Measurements from ENCODE around the gene MSX2.
"Not testable (repeated sequence)": the region's sequence is repeated elsewhere in the genome, so short reads cannot be mapped to it uniquely, and the experiment has no call there.

Gene MSX2

GRCh38 chr5:174733091-174733690 is 8.8 kb downstream of the MSX2 start:
- no peak for DNase-seq (ENCODE audit: low read depth)

GRCh38 chr5:174733836-174734235 is 9.5 kb downstream of the MSX2 start:
- DNase-seq (ENCODE audit: low read depth), result no peak

- DNase-seq (ENCODE audit: low read depth), result no peak
These were observed 10.5 kb downstream of the MSX2 start for GRCh38 chr5:174734571-174735497.

- DNase-seq (ENCODE audit: low read depth), result no peak
These were observed 11.3 kb downstream of the MSX2 start for GRCh38 chr5:174735498-174736330.

GRCh38 chr5:174736331-174736721 is 11.9 kb downstream of the MSX2 start:
- DNase-seq (ENCODE audit: low read depth), result no peak

GRCh38 chr5:174736777-174737176 is 12.4 kb downstream of the MSX2 start:
- no peak for DNase-seq (ENCODE audit: low read depth)

- no peak for DNase-seq (ENCODE audit: low read depth)
These were observed 12.9 kb downstream of the MSX2 start for GRCh38 chr5:174737330-174737729.

- DNase-seq (ENCODE audit: low read depth), result no peak
These were observed 17.0 kb downstream of the MSX2 start for GRCh38 chr5:174741352-174741751.

- no peak for DNase-seq (ENCODE audit: low read depth)
These were observed 20.5 kb downstream of the MSX2 start for GRCh38 chr5:174744896-174745295.

- DNase-seq (ENCODE audit: low read depth), result no peak
These were observed 21.3 kb downstream of the MSX2 start for GRCh38 chr5:174745590-174746103.

- DNase-seq (ENCODE audit: low read depth), result no peak
These were observed 26.3 kb downstream of the MSX2 start for GRCh38 chr5:174750711-174751110.

GRCh38 chr5:174751154-174752000 is 27.0 kb downstream of the MSX2 start:
- no peak for DNase-seq (ENCODE audit: low read depth)

GRCh38 chr5:174752121-174752520 is 27.7 kb downstream of the MSX2 start:
- no peak for DNase-seq (ENCODE audit: low read depth)

- no peak for DNase-seq (ENCODE audit: low read depth)
These were observed 30.7 kb downstream of the MSX2 start for GRCh38 chr5:174755106-174755505.

- no peak for DNase-seq (ENCODE audit: low read depth)
These were observed 34.7 kb downstream of the MSX2 start for GRCh38 chr5:174759091-174759490.

- no peak for DNase-seq (ENCODE audit: low read depth)
These were observed 36.3 kb downstream of the MSX2 start for GRCh38 chr5:174760721-174761120.

- not testable (repeated sequence) for DNase-seq (ENCODE audit: low read depth)
These were observed 37.0 kb downstream of the MSX2 start for GRCh38 chr5:174761341-174761740.

GRCh38 chr5:174764309-174764708 is 39.9 kb downstream of the MSX2 start:
- no peak for DNase-seq (ENCODE audit: low read depth)

GRCh38 chr5:174765540-174765939 is 41.2 kb downstream of the MSX2 start:
- DNase-seq (ENCODE audit: low read depth), result no peak

GRCh38 chr5:174767670-174768069 is 43.3 kb downstream of the MSX2 start:
- DNase-seq (ENCODE audit: low read depth), result no peak

GRCh38 chr5:174769005-174769404 is 44.6 kb downstream of the MSX2 start:
- no peak for DNase-seq (ENCODE audit: low read depth)

Measured in activated T-helper 1 cell treated with Interleukin-2 at 50 U/mL for 16 hours (primary cell).